ENCODE measurements around the gene GOLGA6L22.
A peak's percentile ranks its signal among the peaks of the same experiment; 100 is the strongest.
"Not testable (repeated sequence)": the region's sequence is repeated elsewhere in the genome, so short reads cannot be mapped to it uniquely, and the experiment has no call there.

DNA sequence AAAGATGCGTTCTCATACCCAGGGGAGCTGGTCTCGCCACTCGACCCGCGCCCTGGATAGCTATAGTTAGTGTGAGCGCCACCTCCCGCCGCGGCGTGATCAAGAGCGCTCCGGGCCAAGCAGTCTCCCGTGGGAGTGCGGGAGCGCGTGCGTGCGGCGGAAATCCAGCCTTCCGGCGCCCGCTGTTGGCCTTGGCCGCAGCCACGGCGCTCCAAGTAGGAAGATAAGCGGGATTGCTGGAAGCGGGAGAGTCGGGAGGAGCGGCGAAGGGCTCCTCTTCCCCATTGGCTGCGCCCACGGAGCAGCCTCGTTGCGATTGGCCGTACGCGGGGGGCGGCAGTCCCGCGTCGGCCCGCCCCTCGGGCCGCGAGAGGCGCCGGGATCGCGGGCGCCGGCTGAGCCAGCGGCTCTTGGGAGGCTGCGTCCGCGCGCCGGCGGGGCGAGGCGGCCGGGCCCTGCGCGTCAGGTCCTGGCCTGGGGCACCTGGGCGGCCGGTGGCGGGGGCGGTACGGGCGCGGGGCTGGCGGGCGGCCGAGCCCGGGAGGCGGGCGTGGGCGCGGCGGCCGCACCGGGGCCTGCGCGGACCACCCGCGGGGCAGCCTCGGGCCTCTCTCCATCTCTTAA, 35.9 kb downstream of the GOLGA6L22 start:
- TF ChIP-seq, protein P1, sequence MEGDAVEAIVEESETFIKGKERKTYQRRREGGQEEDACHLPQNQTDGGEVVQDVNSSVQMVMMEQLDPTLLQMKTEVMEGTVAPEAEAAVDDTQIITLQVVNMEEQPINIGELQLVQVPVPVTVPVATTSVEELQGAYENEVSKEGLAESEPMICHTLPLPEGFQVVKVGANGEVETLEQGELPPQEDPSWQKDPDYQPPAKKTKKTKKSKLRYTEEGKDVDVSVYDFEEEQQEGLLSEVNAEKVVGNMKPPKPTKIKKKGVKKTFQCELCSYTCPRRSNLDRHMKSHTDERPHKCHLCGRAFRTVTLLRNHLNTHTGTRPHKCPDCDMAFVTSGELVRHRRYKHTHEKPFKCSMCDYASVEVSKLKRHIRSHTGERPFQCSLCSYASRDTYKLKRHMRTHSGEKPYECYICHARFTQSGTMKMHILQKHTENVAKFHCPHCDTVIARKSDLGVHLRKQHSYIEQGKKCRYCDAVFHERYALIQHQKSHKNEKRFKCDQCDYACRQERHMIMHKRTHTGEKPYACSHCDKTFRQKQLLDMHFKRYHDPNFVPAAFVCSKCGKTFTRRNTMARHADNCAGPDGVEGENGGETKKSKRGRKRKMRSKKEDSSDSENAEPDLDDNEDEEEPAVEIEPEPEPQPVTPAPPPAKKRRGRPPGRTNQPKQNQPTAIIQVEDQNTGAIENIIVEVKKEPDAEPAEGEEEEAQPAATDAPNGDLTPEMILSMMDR (IDR thresholded peaks at IDR 0.05) = not testable (repeated sequence)
- TF ChIP-seq POLR2AphosphoS5 (IDR thresholded peaks at IDR 0.05) = peak in 2 of 4 donors; percentile 16 to 42
- not testable (repeated sequence) for TF ChIP-seq POLR2A (IDR thresholded peaks at IDR 0.05)

All from sigmoid colon (tissue), 4 donors.